Tibial artery (tissue), 4 donors: ENCODE measurements around the gene NFRKB.

Source experiments
- DNase-seq, 2 donors: peaks; one replicate each; pipeline ENCODE4 v3.0.0-alpha.2; 2019
- H3K27ac ChIP-seq, 2 donors: fragments of 200-600 bp; sonication (generic) in 1 of 2; 1 replicate in 1 of 2; 2 replicates in 1 of 2; pipeline ENCODE4 v1.5.1; 2018 to 2019; ENCODE audit warnings: mild to moderate bottlenecking in 1 of 2
- H3K27me3 ChIP-seq, 2 donors: fragments of 200-600 bp; sonication (generic) in 1 of 2; one replicate each; pipeline versions ENCODE4 v1.5.1 to v1.6.0; 2016 to 2019
- H3K36me3 ChIP-seq, 3 donors: fragments of 200-600 bp; sonication (generic) in 2 of 3; one replicate each; pipeline ENCODE4 v1.5.1; 2016 to 2019; ENCODE audit warnings: mild to moderate bottlenecking in 2 of 3
- H3K4me1 ChIP-seq, 4 donors: fragments of 200-600 bp; sonication (generic) in 2 of 4; 1 replicate in 3 of 4; 2 replicates in 1 of 4; pipeline ENCODE4 v1.5.1; 2016 to 2019
- H3K4me3 ChIP-seq, 2 donors: fragments of 200-600 bp; sonication (generic) in 1 of 2; 1 replicate in 1 of 2; 2 replicates in 1 of 2; pipeline ENCODE4 v1.5.1; 2018 to 2019; ENCODE audit warnings: mild to moderate bottlenecking in 2 of 2
- H3K9me3 ChIP-seq, 3 donors: fragments of 200-600 bp; sonication (generic) in 1 of 3; one replicate each; pipeline ENCODE4 v1.5.1; 2016 to 2019
- CTCF ChIP-seq, 2 experiments: fragments of 200-600 bp in 1 of 2; fragments of 450-650 bp in 1 of 2; IDR thresholded peaks; one replicate each; pipeline ENCODE4 v1.5.1; 2017 to 2019; ENCODE audit warnings: antibody characterized with exemption in 2 of 2, mild to moderate bottlenecking in 1 of 2, moderate library complexity in 1 of 2
- intact Hi-C: fragments of 100-400 bp; cut with DNase I; formaldehyde crosslinking; loops from one replicate; pipeline ENCODE4 v1.15.0; 2023; ENCODE audit warnings: low total_unique reads

The NFRKB gene

GRCh38 chr11:129895126-129896041, at the start of gene NFRKB:
Gene NFRKB (minus strand): TSS chr11:129895578. CDS start chr11:129892849, 2,729 bp downstream.
- Histone ChIP-seq H3K4me3 (peak within 1 kb of the TSS; percentile 72 to 86), H3K36me3 (peaks cover 17 to 25% (median 20%) of the 10 kb centered on the region in 3 donors), H3K9me3 (no peaks in the 10 kb centered on the region), H3K27ac (peak within 1 kb of the TSS; percentile 76 to 81), H3K27me3 (no peaks in the 10 kb centered on the region), H3K4me1 (peaks cover 3 to 13% (median 7%) of the 10 kb centered on the region in 4 donors)
- DNase-seq = peak; percentile 74 to 90
- intact Hi-C loops = loop anchor here (10.0 kb wide), 1 partner anchor 169 kb away; the partner anchor contains the start of gene APLP2
- TF ChIP-seq CTCF (IDR thresholded peaks at IDR 0.05) = no peak

GRCh38 chr11:129944696-129945095, 49.3 kb upstream of the NFRKB start:
- H3K36me3 ChIP-seq = peaks cover 20 to 55% (median 35%) of the 10 kb centered on the region in 3 donors
- H3K4me3 ChIP-seq = no peak overlapping the region
- intact Hi-C loops = no loop called here
- H3K27me3 ChIP-seq = no peaks in the 10 kb centered on the region
- H3K9me3 ChIP-seq = no peaks in the 10 kb centered on the region
- no peak for TF ChIP-seq CTCF (IDR thresholded peaks at IDR 0.05)
- DNase-seq = no peak
- no peaks in the 10 kb centered on the region for H3K4me1 ChIP-seq
- no peak overlapping the region for H3K27ac ChIP-seq

GRCh38 chr11:129943036-129943435, 47.7 kb upstream of the NFRKB start:
- no peak overlapping the region for H3K27ac ChIP-seq
- H3K27me3 ChIP-seq = no peaks in the 10 kb centered on the region
- TF ChIP-seq CTCF (IDR thresholded peaks at IDR 0.05) = no peak
- no peak for DNase-seq
- no peaks in the 10 kb centered on the region for H3K4me1 ChIP-seq
- H3K9me3 ChIP-seq = no peaks in the 10 kb centered on the region
- no peak overlapping the region for H3K4me3 ChIP-seq
- H3K36me3 ChIP-seq = peaks cover 20 to 55% (median 35%) of the 10 kb centered on the region in 3 donors
- intact Hi-C loops = no loop called here

GRCh38 chr11:129939510-129939909, 44.1 kb upstream of the NFRKB start:
- Histone ChIP-seq H3K4me3 (no peak overlapping the region), H3K9me3 (no peaks in the 10 kb centered on the region), H3K27ac (no peak overlapping the region), H3K27me3 (no peaks in the 10 kb centered on the region), H3K36me3 (peaks cover 8 to 28% (median 17%) of the 10 kb centered on the region in 3 donors), H3K4me1 (no peaks in the 10 kb centered on the region)
- no peak for DNase-seq
- no peak for TF ChIP-seq CTCF (IDR thresholded peaks at IDR 0.05)
- intact Hi-C loops = no loop called here

GRCh38 chr11:129938764-129939163, 43.4 kb upstream of the NFRKB start:
- no peak for TF ChIP-seq CTCF (IDR thresholded peaks at IDR 0.05)
- H3K36me3 ChIP-seq = peaks cover 8 to 33% (median 16%) of the 10 kb centered on the region in 3 donors
- no peak for DNase-seq
- H3K4me1 ChIP-seq = no peaks in the 10 kb centered on the region
- H3K9me3 ChIP-seq = no peaks in the 10 kb centered on the region
- intact Hi-C loops = no loop called here
- no peak overlapping the region for H3K4me3 ChIP-seq
- H3K27me3 ChIP-seq = no peaks in the 10 kb centered on the region
- no peak overlapping the region for H3K27ac ChIP-seq
